Nephron (organoid): ENCODE measurements around the gene ELAVL3.

Source experiments
- H3K27ac Mint-ChIP-seq, 3 experiments: 2 replicates each; pipeline ENCODE4 v1.8.0; 2020; ENCODE audit warnings: mixed read lengths in 3 of 3, mild to moderate bottlenecking in 2 of 3, moderate library complexity in 1 of 3
- H3K27me3 Mint-ChIP-seq: 2 replicates; pipeline ENCODE4 v1.8.0; 2021; ENCODE audit warnings: low read depth, mild to moderate bottlenecking, moderate library complexity, mixed read lengths
- H3K36me3 Mint-ChIP-seq: 2 replicates; pipeline ENCODE4 v1.8.0; 2020; ENCODE audit warnings: low read depth, mixed read lengths
- H3K4me1 Mint-ChIP-seq: 2 replicates; pipeline ENCODE4 v1.8.0; 2020; ENCODE audit warnings: mixed read lengths
- H3K4me3 Mint-ChIP-seq, 3 experiments: 2 replicates each; pipeline ENCODE4 v1.8.0; 2020; ENCODE audit warnings: mild to moderate bottlenecking in 3 of 3, mixed read lengths in 3 of 3, moderate library complexity in 2 of 3
- H3K9me3 Mint-ChIP-seq: 2 replicates; pipeline ENCODE4 v1.8.0; 2020; ENCODE audit warnings: mixed read lengths
- CTCF ChIP-seq, 3 experiments: fragments of 200-600 bp; sonication (generic); IDR thresholded peaks; one replicate each; pipeline ENCODE4 v1.5.0; 2021; ENCODE audit warnings: antibody characterized with exemption in 3 of 3; ENCODE audit not compliant: unreplicated experiment in 3 of 3

Gene ELAVL3

DNA sequence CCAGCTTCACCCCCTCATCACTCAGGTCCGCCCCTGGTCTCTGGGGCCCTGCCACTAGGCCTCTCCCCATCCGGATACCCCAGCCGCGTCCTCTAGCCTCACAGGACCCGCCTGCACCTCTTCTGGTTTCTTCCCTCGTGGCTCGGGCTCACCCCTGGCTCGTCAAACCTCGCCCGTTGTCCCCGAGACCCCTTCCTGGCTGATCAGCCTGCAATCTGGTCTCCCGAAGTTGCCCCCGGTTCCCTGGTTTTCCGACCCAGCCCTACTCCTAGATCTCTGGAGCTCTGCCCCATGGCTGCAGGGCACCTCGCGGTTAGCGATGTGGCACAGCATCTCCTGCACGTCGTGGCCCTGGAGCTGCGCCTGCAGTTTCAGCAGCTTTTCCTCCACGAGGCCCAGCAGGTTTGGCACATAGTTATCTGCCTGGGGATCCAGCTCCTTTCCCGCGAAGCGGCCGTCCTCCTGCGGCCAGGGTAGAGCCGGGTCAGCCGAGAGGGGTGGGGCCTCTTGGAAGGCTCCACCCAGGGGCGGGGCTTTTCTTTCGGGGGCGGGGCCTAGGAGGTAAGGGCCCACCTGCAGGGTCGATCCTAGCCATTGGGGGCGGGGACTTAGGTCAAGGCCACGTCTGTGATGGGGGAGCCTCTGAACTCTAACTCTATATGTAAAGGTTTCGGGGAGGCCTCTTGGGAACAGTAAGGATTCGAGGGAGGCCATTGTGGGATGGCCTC, 59.3 kb downstream of the ELAVL3 start:
- no peak for TF ChIP-seq CTCF (IDR thresholded peaks at IDR 0.05; ENCODE audit: unreplicated experiment in 3 of 3)
- H3K36me3 Mint-ChIP-seq = peaks cover under 1% of the 10 kb centered on the region
- H3K27ac Mint-ChIP-seq = peak overlapping the region in 1 of 3 experiments; percentile 66
- H3K4me1 Mint-ChIP-seq = peaks cover 6% of the 10 kb centered on the region
- H3K9me3 Mint-ChIP-seq = no peaks in the 10 kb centered on the region
- H3K4me3 Mint-ChIP-seq = peak overlapping the region; percentile 75 to 79 (median 78)
- peaks cover 77% of the 10 kb centered on the region for H3K27me3 Mint-ChIP-seq

- Mint-ChIP-seq H3K9me3 (no peaks in the 10 kb centered on the region), H3K27me3 (peaks cover 85% of the 10 kb centered on the region), H3K27ac (peak overlapping the region in 2 of 3 experiments; percentile 12 to 66), H3K4me3 (peak overlapping the region; percentile 79 to 86 (median 84)), H3K36me3 (peaks cover 3% of the 10 kb centered on the region), H3K4me1 (peaks cover 6% of the 10 kb centered on the region)
- no peak for TF ChIP-seq CTCF (IDR thresholded peaks at IDR 0.05; ENCODE audit: unreplicated experiment in 3 of 3)
Observed at GRCh38 chr19:11420429-11421370, 60.1 kb downstream of the ELAVL3 start.

DNA sequence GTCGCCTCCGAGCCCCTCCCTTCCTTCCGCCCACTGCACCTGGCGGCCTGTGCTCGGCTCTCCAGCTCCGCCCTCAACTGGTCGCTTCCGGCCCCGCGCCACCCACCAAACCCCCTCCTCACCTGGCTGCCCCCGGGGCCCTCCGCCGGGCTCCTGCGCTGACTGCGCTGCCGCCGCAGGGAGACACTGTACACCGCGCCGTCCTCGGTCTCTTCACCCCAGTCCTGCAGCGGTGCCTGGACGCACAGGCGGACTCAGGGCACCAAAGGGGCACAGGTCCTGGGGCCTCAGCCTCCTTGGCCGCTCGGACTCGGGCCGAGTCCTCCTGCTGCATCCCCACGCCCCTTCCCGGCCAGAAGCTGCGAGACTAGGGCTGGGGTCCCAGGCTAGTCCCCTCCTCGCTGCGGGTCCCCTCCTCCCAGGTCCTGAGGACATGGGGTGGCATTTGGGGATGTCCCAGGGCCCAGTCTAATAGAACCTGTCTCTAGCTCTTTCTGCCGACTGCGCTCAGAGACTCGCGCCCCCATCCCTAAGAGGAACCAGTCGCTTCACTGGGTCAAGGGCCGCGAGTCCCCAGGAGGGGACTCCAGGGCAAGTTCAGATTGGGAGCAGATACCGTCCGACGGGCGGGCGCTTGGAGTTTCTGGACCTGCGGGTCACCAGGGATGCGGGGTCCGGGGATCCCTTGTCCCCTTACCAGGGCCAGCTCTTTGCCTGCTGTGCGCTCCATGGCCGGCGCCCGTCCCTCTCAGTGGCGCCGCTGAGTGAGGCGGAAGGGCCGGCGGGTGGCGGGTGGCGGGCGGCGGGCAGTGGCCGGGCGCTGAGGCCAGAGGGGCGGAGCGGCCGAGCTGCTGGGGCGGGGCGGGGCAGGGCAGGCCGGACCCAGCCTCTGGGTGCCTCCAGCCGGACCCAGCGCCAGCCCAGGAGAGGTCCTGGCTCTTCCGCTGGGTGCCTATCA, 62.0 kb downstream of the ELAVL3 start, which contains the start of gene RGL3:
TSS of gene RGL3 (minus strand) at position 766 of the 958 bp plus-strand sequence. CDS start at position 730, 36 bp downstream.
- no peak for TF ChIP-seq CTCF (IDR thresholded peaks at IDR 0.05; ENCODE audit: unreplicated experiment in 3 of 3)
- H3K4me1 Mint-ChIP-seq = peaks cover 6% of the 10 kb centered on the region
- H3K36me3 Mint-ChIP-seq = peaks cover 3% of the 10 kb centered on the region
- H3K27ac Mint-ChIP-seq = peak within 1 kb of the TSS; percentile 37 to 97 (median 74)
- H3K4me3 Mint-ChIP-seq = peak within 1 kb of the TSS; percentile 80 to 86 (median 84)
- H3K9me3 Mint-ChIP-seq = no peaks in the 10 kb centered on the region
- peaks cover 93% of the 10 kb centered on the region for H3K27me3 Mint-ChIP-seq

DNA sequence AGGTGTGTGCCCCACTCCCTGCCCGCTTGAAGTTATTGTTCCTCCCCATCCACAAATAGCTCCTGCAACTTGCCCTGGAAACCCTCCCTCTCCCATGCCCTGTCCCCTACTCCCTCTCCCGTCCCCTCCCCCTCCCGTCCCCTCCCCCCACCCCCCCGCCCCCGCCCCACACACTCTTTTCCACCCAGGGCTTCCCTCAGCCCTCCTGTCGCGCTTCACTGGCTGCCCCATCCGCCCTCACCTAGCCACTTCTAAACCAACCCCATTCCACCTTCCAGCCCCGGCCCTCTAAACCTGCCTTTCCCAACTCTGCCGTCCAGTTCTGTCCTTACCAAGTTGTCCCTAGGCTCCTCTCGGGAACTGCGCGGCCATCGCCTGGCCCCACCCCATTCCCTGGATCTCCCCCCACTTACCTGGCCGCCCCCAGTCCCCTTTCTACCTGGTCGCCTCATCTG, 62.7 kb downstream of the ELAVL3 start:
- no peak for TF ChIP-seq CTCF (IDR thresholded peaks at IDR 0.05; ENCODE audit: unreplicated experiment in 3 of 3)
- Mint-ChIP-seq H3K9me3 (no peaks in the 10 kb centered on the region), H3K36me3 (peaks cover 3% of the 10 kb centered on the region), H3K4me3 (peak overlapping the region; percentile 71 to 83 (median 80)), H3K4me1 (peaks cover 6% of the 10 kb centered on the region), H3K27me3 (peaks cover 87% of the 10 kb centered on the region), H3K27ac (peak overlapping the region; percentile 37 to 97 (median 74))

DNA sequence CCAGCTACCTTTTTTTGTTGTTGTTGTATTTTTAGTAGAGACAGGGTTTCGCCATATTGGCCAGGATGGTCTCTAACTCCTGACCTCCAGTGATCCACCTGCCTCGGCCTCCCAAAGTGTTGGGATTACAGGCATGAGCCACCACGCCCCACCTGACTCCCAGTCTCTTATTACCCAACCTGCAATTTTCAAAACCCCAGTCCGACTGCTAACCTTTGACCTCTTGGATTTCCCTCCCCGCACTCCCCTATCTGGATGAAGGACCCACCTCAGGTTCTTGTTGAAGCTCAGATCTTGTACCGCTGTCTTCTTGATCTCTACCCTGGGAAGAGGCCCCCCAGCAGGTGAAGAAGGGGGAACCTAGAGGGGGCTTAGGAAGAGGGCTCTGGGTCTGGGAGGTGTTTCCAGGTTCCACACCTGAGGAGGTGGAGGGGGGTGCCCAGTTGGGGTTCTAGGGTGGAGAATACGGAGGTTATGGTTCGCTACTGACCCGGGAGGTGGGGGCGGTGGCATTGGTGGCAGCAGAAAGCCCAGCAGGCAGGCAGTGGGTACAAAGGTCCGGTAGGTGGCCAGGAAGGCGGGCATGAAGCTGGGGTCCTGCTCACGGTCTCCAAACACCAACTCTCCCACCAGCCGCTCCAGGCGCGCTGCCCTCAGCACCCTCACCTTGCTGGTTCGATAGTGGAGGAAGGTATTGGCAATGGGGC, 64.3 kb downstream of the ELAVL3 start:
- H3K4me3 Mint-ChIP-seq = peak overlapping the region in 2 of 3 experiments; percentile 19 to 38
- peaks cover 71% of the 10 kb centered on the region for H3K27me3 Mint-ChIP-seq
- peaks cover 6% of the 10 kb centered on the region for H3K4me1 Mint-ChIP-seq
- H3K27ac Mint-ChIP-seq = no peak overlapping the region
- H3K9me3 Mint-ChIP-seq = no peaks in the 10 kb centered on the region
- TF ChIP-seq CTCF (IDR thresholded peaks at IDR 0.05; ENCODE audit: unreplicated experiment in 3 of 3) = no peak
- peaks cover 3% of the 10 kb centered on the region for H3K36me3 Mint-ChIP-seq
